ENCODE data around the gene CASK. TPM values are rescaled to one million over a fixed set of nuclear protein-coding genes. Genes with fewer than 3 reads are reported as not detected.
"Not testable (repeated sequence)": the region's sequence is repeated elsewhere in the genome, so short reads cannot be mapped to it uniquely, and the experiment has no call there.

The CASK gene
- total and polyA plus RNA-seq, 4 donors, result 10.6 to 51.1 (median 26.0) TPM

DNA sequence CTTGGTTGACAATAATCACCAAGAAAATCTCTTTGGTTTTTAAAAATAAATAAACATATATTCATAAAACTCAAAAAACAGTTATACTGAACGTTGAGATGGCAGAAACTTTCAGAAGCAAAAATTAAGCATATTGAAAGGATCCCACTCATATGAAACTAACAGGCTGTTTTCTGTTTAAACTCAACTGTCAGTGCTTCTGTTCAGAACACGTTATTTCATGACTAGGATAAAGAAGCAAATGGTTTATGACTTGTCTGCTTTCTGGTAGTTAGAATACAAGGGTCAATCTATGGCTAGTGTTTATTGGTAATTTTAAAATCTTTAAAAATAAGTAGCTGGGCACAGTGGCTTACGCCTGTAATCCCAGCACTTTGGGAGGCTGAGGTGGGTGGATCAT is 195.2 kb downstream of the CASK start:
- DNase-seq (no peak), ATAC-seq (ENCODE audit: low FRiP score) (no peak)
- peaks cover 0 to 2% of the 10 kb centered on the region in 2 donors for H3K4me1 ChIP-seq (ENCODE audit: control insufficient read depth in 1 of 2, insufficient read depth in 2 of 2, low read length in 2 of 2)
- no peaks in the 10 kb centered on the region for H3K27me3 ChIP-seq (ENCODE audit: control insufficient read depth in 1 of 2, insufficient read depth in 2 of 2, low read length in 1 of 2)
- no peak overlapping the region for H3K27ac ChIP-seq (ENCODE audit: low read depth in 1 of 2, low read length in 2 of 2)
- 75 to 95% methylated on average over 3 of the region's 3 CpGs for WGBS, 2 donors
- H3K4me3 ChIP-seq (ENCODE audit: low read length in 2 of 2), result no peak overlapping the region
- H3K9me3 ChIP-seq (ENCODE audit: control insufficient read depth, low read length), result no peaks in the 10 kb centered on the region
- intact Hi-C loops (cut with DNase I), result no loop called here
- H3K36me3 ChIP-seq (ENCODE audit: control insufficient read depth in 1 of 2, insufficient read depth in 2 of 2, low read length in 1 of 2), result no peaks in the 10 kb centered on the region

GRCh38 chrX:41723826-41724225 is 199.5 kb downstream of the CASK start, which contains the start of gene GPR82:
TSS of gene GPR82 (plus strand) at chrX:41724181. CDS start at chrX:41727027, 2,846 bp downstream.
- no peaks in the 10 kb centered on the region for H3K4me1 ChIP-seq (ENCODE audit: control insufficient read depth in 1 of 2, insufficient read depth in 2 of 2, low read length in 2 of 2)
- DNase-seq (no peak), ATAC-seq (ENCODE audit: low FRiP score) (no peak)
- no peaks in the 10 kb centered on the region for H3K27me3 ChIP-seq (ENCODE audit: control insufficient read depth in 1 of 2, insufficient read depth in 2 of 2, low read length in 1 of 2)
- intact Hi-C loops (cut with DNase I), result no loop called here
- no peaks in the 10 kb centered on the region for H3K36me3 ChIP-seq (ENCODE audit: control insufficient read depth in 1 of 2, insufficient read depth in 2 of 2, low read length in 1 of 2)
- no peak within 1 kb of the TSS for H3K4me3 ChIP-seq (ENCODE audit: low read length in 2 of 2)
- H3K9me3 ChIP-seq (ENCODE audit: control insufficient read depth, low read length), result no peaks in the 10 kb centered on the region
- H3K27ac ChIP-seq (ENCODE audit: low read depth in 1 of 2, low read length in 2 of 2), result no peak within 1 kb of the TSS
- WGBS, 2 donors, result 51 to 78% methylated on average over 2 of the region's 2 CpGs

GRCh38 chrX:41722816-41723618 is 200.3 kb downstream of the CASK start:
- ATAC-seq (ENCODE audit: low FRiP score), result no peak
- no peaks in the 10 kb centered on the region for H3K9me3 ChIP-seq (ENCODE audit: control insufficient read depth, low read length)
- H3K4me1 ChIP-seq (ENCODE audit: control insufficient read depth in 1 of 2, insufficient read depth in 2 of 2, low read length in 2 of 2), result no peaks in the 10 kb centered on the region
- no peak overlapping the region for H3K4me3 ChIP-seq (ENCODE audit: low read length in 2 of 2)
- intact Hi-C loops (cut with DNase I), result no loop called here
- WGBS, 2 donors, result 59 to 64% methylated on average over 3 of the region's 3 CpGs
- H3K36me3 ChIP-seq (ENCODE audit: control insufficient read depth in 1 of 2, insufficient read depth in 2 of 2, low read length in 1 of 2), result no peaks in the 10 kb centered on the region
- no peaks in the 10 kb centered on the region for H3K27me3 ChIP-seq (ENCODE audit: control insufficient read depth in 1 of 2, insufficient read depth in 2 of 2, low read length in 1 of 2)
- H3K27ac ChIP-seq (ENCODE audit: low read depth in 1 of 2, low read length in 2 of 2), result no peak overlapping the region
- DNase-seq, result no peak

DNA sequence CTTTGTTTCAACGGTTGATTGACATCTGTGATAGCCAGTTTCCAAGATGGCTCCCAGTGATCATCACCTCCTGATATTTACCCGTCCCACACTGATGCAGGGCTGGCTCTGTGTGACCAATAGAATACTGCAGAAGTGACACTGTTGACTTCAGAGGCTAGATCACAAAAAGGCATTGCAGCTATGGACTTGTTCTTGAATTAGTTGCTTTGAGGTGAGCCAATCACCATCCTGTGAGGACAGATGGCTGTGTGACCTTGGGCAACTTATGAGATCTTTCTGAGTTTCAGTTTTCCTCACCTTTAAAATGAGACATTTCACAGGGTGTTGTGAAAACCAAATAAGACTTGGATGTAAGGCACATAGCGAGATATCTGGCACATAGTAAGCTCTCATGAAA is 201.1 kb downstream of the CASK start:
- ATAC-seq (ENCODE audit: low FRiP score) (no peak), DNase-seq (no peak)
- H3K4me1 ChIP-seq (ENCODE audit: control insufficient read depth in 1 of 2, insufficient read depth in 2 of 2, low read length in 2 of 2), result no peaks in the 10 kb centered on the region
- H3K9me3 ChIP-seq (ENCODE audit: control insufficient read depth, low read length), result no peaks in the 10 kb centered on the region
- no peaks in the 10 kb centered on the region for H3K36me3 ChIP-seq (ENCODE audit: control insufficient read depth in 1 of 2, insufficient read depth in 2 of 2, low read length in 1 of 2)
- no peak overlapping the region for H3K27ac ChIP-seq (ENCODE audit: low read depth in 1 of 2, low read length in 2 of 2)
- WGBS, 2 donors, result 82 to 99% methylated on average over 3 of the region's 3 CpGs
- intact Hi-C loops (cut with DNase I), result no loop called here
- H3K27me3 ChIP-seq (ENCODE audit: control insufficient read depth in 1 of 2, insufficient read depth in 2 of 2, low read length in 1 of 2), result no peaks in the 10 kb centered on the region
- H3K4me3 ChIP-seq (ENCODE audit: low read length in 2 of 2), result no peak overlapping the region

DNA sequence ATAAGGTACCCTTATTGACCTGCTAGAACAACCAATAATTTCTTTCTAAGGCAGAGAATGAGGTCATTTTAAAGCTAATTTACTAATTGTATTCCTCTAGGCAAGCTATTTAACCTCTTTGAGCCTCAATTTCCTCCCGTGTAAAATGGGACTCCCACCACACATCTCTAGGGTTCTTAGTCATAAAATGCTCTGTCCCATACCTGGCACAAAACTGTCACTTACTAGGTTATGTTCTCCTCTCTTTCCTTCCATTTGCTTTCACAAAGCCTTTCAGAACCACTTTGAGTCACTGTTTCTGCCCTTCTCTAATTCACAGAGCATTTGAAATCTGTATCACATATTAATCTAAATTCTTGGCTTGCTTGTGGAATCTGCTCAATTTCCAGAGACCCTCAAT is 201.8 kb downstream of the CASK start:
- no peak overlapping the region for H3K27ac ChIP-seq (ENCODE audit: low read depth in 1 of 2, low read length in 2 of 2)
- no peaks in the 10 kb centered on the region for H3K27me3 ChIP-seq (ENCODE audit: control insufficient read depth in 1 of 2, insufficient read depth in 2 of 2, low read length in 1 of 2)
- no peaks in the 10 kb centered on the region for H3K9me3 ChIP-seq (ENCODE audit: control insufficient read depth, low read length)
- DNase-seq, result no peak
- no peaks in the 10 kb centered on the region for H3K36me3 ChIP-seq (ENCODE audit: control insufficient read depth in 1 of 2, insufficient read depth in 2 of 2, low read length in 1 of 2)
- no peak overlapping the region for H3K4me3 ChIP-seq (ENCODE audit: low read length in 2 of 2)
- intact Hi-C loops (cut with DNase I), result no loop called here
- WGBS, 2 donors, result 86 to 97% methylated on average over 1 of the region's 1 CpG
- no peaks in the 10 kb centered on the region for H3K4me1 ChIP-seq (ENCODE audit: control insufficient read depth in 1 of 2, insufficient read depth in 2 of 2, low read length in 2 of 2)
- ATAC-seq (ENCODE audit: low FRiP score), result no peak

GRCh38 chrX:41720125-41720779 is 203.1 kb downstream of the CASK start:
- Histone ChIP-seq H3K4me3 (ENCODE audit: low read length in 2 of 2) (no peak overlapping the region), H3K27me3 (ENCODE audit: control insufficient read depth in 1 of 2, insufficient read depth in 2 of 2, low read length in 1 of 2) (no peaks in the 10 kb centered on the region), H3K4me1 (ENCODE audit: control insufficient read depth in 1 of 2, insufficient read depth in 2 of 2, low read length in 2 of 2) (no peaks in the 10 kb centered on the region), H3K9me3 (ENCODE audit: control insufficient read depth, low read length) (no peaks in the 10 kb centered on the region), H3K27ac (ENCODE audit: low read depth in 1 of 2, low read length in 2 of 2) (no peak overlapping the region), H3K36me3 (ENCODE audit: control insufficient read depth in 1 of 2, insufficient read depth in 2 of 2, low read length in 1 of 2) (no peaks in the 10 kb centered on the region)
- WGBS, 2 donors, result 33 to 49% methylated on average over 3 of the region's 3 CpGs
- intact Hi-C loops (cut with DNase I), result no loop called here
- ATAC-seq (ENCODE audit: low FRiP score) (no peak), DNase-seq (no peak)

- H3K27me3 ChIP-seq (ENCODE audit: control insufficient read depth in 1 of 2, insufficient read depth in 2 of 2, low read length in 1 of 2); intact Hi-C loops (cut with DNase I); H3K27ac ChIP-seq (ENCODE audit: low read depth in 1 of 2, low read length in 2 of 2); H3K4me1 ChIP-seq (ENCODE audit: control insufficient read depth in 1 of 2, insufficient read depth in 2 of 2, low read length in 2 of 2); H3K36me3 ChIP-seq (ENCODE audit: control insufficient read depth in 1 of 2, insufficient read depth in 2 of 2, low read length in 1 of 2); DNase-seq; H3K9me3 ChIP-seq (ENCODE audit: control insufficient read depth, low read length); H3K4me3 ChIP-seq (ENCODE audit: low read length in 2 of 2); ATAC-seq (ENCODE audit: low FRiP score): not testable (repeated sequence)
- 71 to 83% methylated on average over 6 of the region's 6 CpGs for WGBS, 2 donors
These were observed 203.7 kb downstream of the CASK start for GRCh38 chrX:41719610-41720009.

DNA sequence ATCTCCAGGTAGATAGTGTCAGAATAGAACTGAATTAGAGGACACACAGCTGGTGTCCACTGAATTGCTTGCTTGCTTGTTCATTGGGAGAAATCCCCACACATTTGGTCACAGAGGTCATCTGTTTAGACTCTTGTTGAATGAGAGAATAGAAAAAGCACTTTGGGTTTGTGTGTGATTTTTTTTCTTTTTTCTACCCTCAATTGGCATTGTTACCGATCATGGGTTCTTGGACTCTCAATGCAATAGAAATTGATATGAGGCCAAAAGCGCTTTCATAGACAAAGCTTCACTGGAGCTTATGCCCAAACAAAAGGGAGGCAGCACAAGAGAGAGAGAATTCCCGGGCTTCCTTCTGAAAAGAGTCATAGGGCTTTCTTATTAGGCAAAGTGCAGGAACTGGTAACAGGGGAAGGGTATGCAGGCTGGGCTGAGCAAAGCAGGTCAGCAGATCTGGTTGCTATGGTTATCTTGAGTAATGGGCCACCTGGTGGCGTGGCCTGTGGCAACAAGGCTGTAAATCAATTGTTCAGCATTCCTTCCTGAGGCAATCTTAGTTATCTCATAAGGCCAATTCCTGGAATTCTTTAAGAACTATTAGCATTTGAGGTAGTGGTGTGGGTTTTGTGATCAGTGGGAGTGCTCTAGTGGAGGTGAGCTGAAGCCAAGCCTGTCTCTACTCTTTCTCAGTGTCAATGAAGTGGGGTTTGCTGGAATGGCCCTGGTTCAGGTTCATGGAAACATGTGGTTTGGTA is 204.7 kb downstream of the CASK start:
- Histone ChIP-seq H3K27me3 (ENCODE audit: control insufficient read depth in 1 of 2, insufficient read depth in 2 of 2, low read length in 1 of 2) (no peaks in the 10 kb centered on the region), H3K9me3 (ENCODE audit: control insufficient read depth, low read length) (no peaks in the 10 kb centered on the region), H3K4me3 (ENCODE audit: low read length in 2 of 2) (no peak overlapping the region), H3K27ac (ENCODE audit: low read depth in 1 of 2, low read length in 2 of 2) (no peak overlapping the region), H3K36me3 (ENCODE audit: control insufficient read depth in 1 of 2, insufficient read depth in 2 of 2, low read length in 1 of 2) (no peaks in the 10 kb centered on the region), H3K4me1 (ENCODE audit: control insufficient read depth in 1 of 2, insufficient read depth in 2 of 2, low read length in 2 of 2) (no peaks in the 10 kb centered on the region)
- intact Hi-C loops (cut with DNase I), result no loop called here
- WGBS, 2 donors, result 58 to 59% methylated on average over 4 of the region's 4 CpGs
- ATAC-seq (ENCODE audit: low FRiP score), result no peak
- DNase-seq, result no peak

Measured in aorta (tissue), 5 donors.